ENCODE measurements around the gene KCTD11. TPM values are rescaled to one million over a fixed set of nuclear protein-coding genes. Genes with fewer than 3 reads are reported as not detected.

KCTD11 gene
- total and polyA plus RNA-seq, 2 experiments from 2014 or later = 2.2 to 7.7 TPM

- ATAC-seq = no peak
- H3K27ac Mint-ChIP-seq = peak overlapping the region; percentile 2; the same call in 1 of the 2 replicates
These were observed 19.9 kb upstream of the KCTD11 start for GRCh38 chr17:7332111-7332510.

More at GRCh38 chr17:7332111-7332510, 19.9 kb upstream of the KCTD11 start:
- no peak for DNase-seq (ENCODE audit: low spot score)
- no peaks in the 10 kb centered on the region for H3K9me3 Mint-ChIP-seq
- peaks cover 9% of the 10 kb centered on the region for H3K27me3 Mint-ChIP-seq (ENCODE audit: insufficient read depth, low read depth, poor library complexity)
- Histone ChIP-seq H3K4me1 (ENCODE audit: insufficient read depth) (peaks cover 19% of the 10 kb centered on the region), H3K36me3 (ENCODE audit: insufficient read depth) (no peaks in the 10 kb centered on the region), H3K27me3 (ENCODE audit: insufficient read depth) (no peaks in the 10 kb centered on the region), H4K20me1 (replicated peaks; ENCODE audit: insufficient read depth) (no peaks in the 10 kb centered on the region), H3K4me2 (no peak overlapping the region; the same call in 1 of the 2 replicates), H2AFZ (0 out of 2 replicates have a peak overlapping the region, but pooled peaks have one; percentile 52), H3K79me2 (replicated peaks; ENCODE audit: insufficient read depth) (peaks cover 14% of the 10 kb centered on the region), H3K4me3 (no peak overlapping the region), H3K9me2 (ENCODE audit: insufficient read depth) (no peaks in the 10 kb centered on the region), H3F3A (replicated peaks; ENCODE audit: low read depth) (peaks cover 31% of the 10 kb centered on the region), H3K27ac (ENCODE audit: low read depth) (no peak overlapping the region)
- TF ChIP-seq ZNF331 (CRISPR knock-in tag; IDR thresholded peaks at IDR 0.05; ENCODE audit: low read depth) = no peak
- TF ChIP-seq EZH2 (IDR thresholded peaks at IDR 0.05; ENCODE audit: low read depth, unreplicated experiment) = no peak
- no peak for TF ChIP-seq CREB1 (CRISPR knock-in tag; IDR thresholded peaks at IDR 0.05; ENCODE audit: low read depth)
- no peak for TF ChIP-seq POLR2AphosphoS5 (IDR thresholded peaks at IDR 0.05; ENCODE audit: low read depth)
- TF ChIP-seq NANOG (IDR thresholded peaks at IDR 0.05; ENCODE audit: borderline replicate concordance) = no peak
- TF ChIP-seq ZNF114 (CRISPR knock-in tag; IDR thresholded peaks at IDR 0.05) = no peak
- TF ChIP-seq STAT1 (IDR thresholded peaks at IDR 0.05; ENCODE audit: unreplicated experiment) = no peak
- TF ChIP-seq, protein P1, sequence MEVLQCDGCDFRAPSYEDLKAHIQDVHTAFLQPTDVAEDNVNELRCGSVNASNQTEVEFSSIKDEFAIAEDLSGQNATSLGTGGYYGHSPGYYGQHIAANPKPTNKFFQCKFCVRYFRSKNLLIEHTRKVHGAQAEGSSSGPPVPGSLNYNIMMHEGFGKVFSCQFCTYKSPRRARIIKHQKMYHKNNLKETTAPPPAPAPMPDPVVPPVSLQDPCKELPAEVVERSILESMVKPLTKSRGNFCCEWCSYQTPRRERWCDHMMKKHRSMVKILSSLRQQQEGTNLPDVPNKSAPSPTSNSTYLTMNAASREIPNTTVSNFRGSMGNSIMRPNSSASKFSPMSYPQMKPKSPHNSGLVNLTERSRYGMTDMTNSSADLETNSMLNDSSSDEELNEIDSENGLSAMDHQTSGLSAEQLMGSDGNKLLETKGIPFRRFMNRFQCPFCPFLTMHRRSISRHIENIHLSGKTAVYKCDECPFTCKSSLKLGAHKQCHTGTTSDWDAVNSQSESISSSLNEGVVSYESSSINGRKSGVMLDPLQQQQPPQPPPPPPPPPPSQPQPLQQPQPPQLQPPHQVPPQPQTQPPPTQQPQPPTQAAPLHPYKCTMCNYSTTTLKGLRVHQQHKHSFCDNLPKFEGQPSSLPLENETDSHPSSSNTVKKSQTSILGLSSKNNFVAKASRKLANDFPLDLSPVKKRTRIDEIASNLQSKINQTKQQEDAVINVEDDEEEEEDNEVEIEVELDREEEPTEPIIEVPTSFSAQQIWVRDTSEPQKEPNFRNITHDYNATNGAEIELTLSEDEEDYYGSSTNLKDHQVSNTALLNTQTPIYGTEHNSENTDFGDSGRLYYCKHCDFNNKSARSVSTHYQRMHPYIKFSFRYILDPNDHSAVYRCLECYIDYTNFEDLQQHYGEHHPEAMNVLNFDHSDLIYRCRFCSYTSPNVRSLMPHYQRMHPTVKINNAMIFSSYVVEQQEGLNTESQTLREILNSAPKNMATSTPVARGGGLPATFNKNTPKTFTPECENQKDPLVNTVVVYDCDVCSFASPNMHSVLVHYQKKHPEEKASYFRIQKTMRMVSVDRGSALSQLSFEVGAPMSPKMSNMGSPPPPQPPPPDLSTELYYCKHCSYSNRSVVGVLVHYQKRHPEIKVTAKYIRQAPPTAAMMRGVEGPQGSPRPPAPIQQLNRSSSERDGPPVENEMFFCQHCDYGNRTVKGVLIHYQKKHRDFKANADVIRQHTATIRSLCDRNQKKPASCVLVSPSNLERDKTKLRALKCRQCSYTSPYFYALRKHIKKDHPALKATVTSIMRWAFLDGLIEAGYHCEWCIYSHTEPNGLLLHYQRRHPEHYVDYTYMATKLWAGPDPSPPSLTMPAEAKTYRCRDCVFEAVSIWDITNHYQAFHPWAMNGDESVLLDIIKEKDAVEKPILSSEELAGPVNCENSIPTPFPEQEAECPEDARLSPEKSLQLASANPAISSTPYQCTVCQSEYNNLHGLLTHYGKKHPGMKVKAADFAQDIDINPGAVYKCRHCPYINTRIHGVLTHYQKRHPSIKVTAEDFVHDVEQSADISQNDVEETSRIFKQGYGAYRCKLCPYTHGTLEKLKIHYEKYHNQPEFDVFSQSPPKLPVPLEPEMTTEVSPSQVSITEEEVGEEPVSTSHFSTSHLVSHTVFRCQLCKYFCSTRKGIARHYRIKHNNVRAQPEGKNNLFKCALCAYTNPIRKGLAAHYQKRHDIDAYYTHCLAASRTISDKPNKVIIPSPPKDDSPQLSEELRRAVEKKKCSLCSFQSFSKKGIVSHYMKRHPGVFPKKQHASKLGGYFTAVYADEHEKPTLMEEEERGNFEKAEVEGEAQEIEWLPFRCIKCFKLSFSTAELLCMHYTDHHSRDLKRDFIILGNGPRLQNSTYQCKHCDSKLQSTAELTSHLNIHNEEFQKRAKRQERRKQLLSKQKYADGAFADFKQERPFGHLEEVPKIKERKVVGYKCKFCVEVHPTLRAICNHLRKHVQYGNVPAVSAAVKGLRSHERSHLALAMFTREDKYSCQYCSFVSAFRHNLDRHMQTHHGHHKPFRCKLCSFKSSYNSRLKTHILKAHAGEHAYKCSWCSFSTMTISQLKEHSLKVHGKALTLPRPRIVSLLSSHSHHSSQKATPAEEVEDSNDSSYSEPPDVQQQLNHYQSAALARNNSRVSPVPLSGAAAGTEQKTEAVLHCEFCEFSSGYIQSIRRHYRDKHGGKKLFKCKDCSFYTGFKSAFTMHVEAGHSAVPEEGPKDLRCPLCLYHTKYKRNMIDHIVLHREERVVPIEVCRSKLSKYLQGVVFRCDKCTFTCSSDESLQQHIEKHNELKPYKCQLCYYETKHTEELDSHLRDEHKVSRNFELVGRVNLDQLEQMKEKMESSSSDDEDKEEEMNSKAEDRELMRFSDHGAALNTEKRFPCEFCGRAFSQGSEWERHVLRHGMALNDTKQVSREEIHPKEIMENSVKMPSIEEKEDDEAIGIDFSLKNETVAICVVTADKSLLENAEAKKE (CRISPR knock-in tag; IDR thresholded peaks at IDR 0.05) = no peak
- TF ChIP-seq, protein P2, sequence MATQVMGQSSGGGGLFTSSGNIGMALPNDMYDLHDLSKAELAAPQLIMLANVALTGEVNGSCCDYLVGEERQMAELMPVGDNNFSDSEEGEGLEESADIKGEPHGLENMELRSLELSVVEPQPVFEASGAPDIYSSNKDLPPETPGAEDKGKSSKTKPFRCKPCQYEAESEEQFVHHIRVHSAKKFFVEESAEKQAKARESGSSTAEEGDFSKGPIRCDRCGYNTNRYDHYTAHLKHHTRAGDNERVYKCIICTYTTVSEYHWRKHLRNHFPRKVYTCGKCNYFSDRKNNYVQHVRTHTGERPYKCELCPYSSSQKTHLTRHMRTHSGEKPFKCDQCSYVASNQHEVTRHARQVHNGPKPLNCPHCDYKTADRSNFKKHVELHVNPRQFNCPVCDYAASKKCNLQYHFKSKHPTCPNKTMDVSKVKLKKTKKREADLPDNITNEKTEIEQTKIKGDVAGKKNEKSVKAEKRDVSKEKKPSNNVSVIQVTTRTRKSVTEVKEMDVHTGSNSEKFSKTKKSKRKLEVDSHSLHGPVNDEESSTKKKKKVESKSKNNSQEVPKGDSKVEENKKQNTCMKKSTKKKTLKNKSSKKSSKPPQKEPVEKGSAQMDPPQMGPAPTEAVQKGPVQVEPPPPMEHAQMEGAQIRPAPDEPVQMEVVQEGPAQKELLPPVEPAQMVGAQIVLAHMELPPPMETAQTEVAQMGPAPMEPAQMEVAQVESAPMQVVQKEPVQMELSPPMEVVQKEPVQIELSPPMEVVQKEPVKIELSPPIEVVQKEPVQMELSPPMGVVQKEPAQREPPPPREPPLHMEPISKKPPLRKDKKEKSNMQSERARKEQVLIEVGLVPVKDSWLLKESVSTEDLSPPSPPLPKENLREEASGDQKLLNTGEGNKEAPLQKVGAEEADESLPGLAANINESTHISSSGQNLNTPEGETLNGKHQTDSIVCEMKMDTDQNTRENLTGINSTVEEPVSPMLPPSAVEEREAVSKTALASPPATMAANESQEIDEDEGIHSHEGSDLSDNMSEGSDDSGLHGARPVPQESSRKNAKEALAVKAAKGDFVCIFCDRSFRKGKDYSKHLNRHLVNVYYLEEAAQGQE (IDR thresholded peaks at IDR 0.05; ENCODE audit: unreplicated experiment) = no peak
- TF ChIP-seq, protein P3, sequence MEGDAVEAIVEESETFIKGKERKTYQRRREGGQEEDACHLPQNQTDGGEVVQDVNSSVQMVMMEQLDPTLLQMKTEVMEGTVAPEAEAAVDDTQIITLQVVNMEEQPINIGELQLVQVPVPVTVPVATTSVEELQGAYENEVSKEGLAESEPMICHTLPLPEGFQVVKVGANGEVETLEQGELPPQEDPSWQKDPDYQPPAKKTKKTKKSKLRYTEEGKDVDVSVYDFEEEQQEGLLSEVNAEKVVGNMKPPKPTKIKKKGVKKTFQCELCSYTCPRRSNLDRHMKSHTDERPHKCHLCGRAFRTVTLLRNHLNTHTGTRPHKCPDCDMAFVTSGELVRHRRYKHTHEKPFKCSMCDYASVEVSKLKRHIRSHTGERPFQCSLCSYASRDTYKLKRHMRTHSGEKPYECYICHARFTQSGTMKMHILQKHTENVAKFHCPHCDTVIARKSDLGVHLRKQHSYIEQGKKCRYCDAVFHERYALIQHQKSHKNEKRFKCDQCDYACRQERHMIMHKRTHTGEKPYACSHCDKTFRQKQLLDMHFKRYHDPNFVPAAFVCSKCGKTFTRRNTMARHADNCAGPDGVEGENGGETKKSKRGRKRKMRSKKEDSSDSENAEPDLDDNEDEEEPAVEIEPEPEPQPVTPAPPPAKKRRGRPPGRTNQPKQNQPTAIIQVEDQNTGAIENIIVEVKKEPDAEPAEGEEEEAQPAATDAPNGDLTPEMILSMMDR (conservative IDR thresholded peaks at IDR 0.05; ENCODE audit: low read depth in 2 of 2) = no peak
- no peak for TF ChIP-seq EZH2phosphoT487 (IDR thresholded peaks at IDR 0.05; ENCODE audit: unreplicated experiment)
- TF ChIP-seq ETS1 (IDR thresholded peaks at IDR 0.05) = no peak
- no peak for TF ChIP-seq JUNB (IDR thresholded peaks at IDR 0.05; ENCODE audit: unreplicated experiment)
- H3K36me3 Mint-ChIP-seq (ENCODE audit: low read depth) = peaks cover 5% of the 10 kb centered on the region; the same call in 1 of the 3 replicates
- peaks cover 36% of the 10 kb centered on the region for H3K4me1 Mint-ChIP-seq
- no peak overlapping the region; the same call in 2 of the 3 replicates for H3K4me3 Mint-ChIP-seq
